H1 (cell line): ENCODE measurements around the gene FMOD.

Source experiments
- EZH2 ChIP-seq: fragments of 200-600 bp; sonication (generic); IDR thresholded peaks from 2 replicates; pipeline ENCODE4 v1.7.1; 2012; ENCODE audit warnings: low read depth, mild to moderate bottlenecking, moderate library complexity, low read length, inconsistent platforms; ENCODE audit not compliant: severe bottlenecking
- MAFK ChIP-seq: IDR thresholded peaks from 2 replicates; pipeline ENCODE4 v1.6.1; 2012; ENCODE audit warnings: low read depth, mild to moderate bottlenecking, improper control_type of control experiment, low read length
- POLR2A ChIP-seq, 2 experiments: IDR thresholded peaks; 1 replicate in 1 of 2; 2 replicates in 1 of 2; pipeline ENCODE4 v1.6.1; 2011; ENCODE audit warnings: low read depth in 2 of 2, low read length in 2 of 2, mild to moderate bottlenecking in 2 of 2; ENCODE audit errors: control extremely low read depth in 1 of 2
- RAD21 ChIP-seq, 2 experiments: IDR thresholded peaks in 1 of 2; conservative IDR thresholded peaks in 1 of 2; 2 replicates each; pipeline ENCODE4 v1.6.1; 2011; ENCODE audit warnings: low read depth in 2 of 2, low read length in 2 of 2, improper control_type of control experiment in 1 of 2, inconsistent platforms in 1 of 2, mild to moderate bottlenecking in 1 of 2, moderate library complexity in 1 of 2
- RFX5 ChIP-seq: IDR thresholded peaks from 2 replicates; pipeline ENCODE4 v1.6.1; 2011; ENCODE audit warnings: low read depth, low read length, improper control_type of control experiment, borderline replicate concordance
- SP2 ChIP-seq: IDR thresholded peaks from 2 replicates; pipeline ENCODE4 v1.6.1; 2012; ENCODE audit warnings: mild to moderate bottlenecking, low read length, inconsistent platforms
- TF ChIP-seq, protein P1 (sequence below), 3 experiments: IDR thresholded peaks; 1 replicate in 2 of 3; 2 replicates in 1 of 3; pipeline versions ENCODE4 v1.5.1 to v1.6.1; 2011; ENCODE audit warnings: low read length in 3 of 3, mild to moderate bottlenecking in 3 of 3, inconsistent platforms in 2 of 3, low read depth in 1 of 3, moderate library complexity in 1 of 3; ENCODE audit not compliant: insufficient read depth in 1 of 3; ENCODE audit errors: control extremely low read depth in 1 of 3

DNA sequence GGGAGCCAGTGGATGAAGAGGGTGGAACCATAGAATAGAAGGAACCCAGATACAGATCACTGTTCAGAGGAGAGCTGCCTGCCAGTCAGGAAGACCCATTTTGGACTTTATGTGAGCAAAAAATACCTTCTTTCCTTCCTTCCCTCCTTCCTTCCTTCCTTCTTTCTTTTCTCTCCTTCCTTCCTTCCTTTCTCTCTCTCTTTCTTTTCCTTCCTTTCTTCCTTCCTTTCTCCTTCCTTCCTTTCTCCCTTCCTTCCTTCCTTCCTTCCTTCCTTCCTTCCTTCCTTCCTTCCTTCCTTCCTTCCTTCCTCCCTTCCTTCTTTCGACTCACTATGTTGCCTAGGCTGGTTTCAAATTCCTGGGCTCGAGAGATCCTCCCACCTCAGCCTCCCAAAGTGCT is 22.1 kb upstream of the FMOD start:
- TF ChIP-seq EZH2 (no peak), POLR2A (IDR thresholded peaks at IDR 0.05; ENCODE audit: control extremely low read depth in 1 of 2, low read depth in 2 of 2, low read length in 2 of 2) (no peak), RAD21 (IDR thresholded peaks at IDR 0.05 in 1 of 2, conservative IDR thresholded peaks at IDR 0.05 in 1 of 2; ENCODE audit: low read depth in 2 of 2, low read length in 2 of 2) (no peak), SP2 (no peak), MAFK (no peak), RFX5 (no peak)
- TF ChIP-seq, protein P1, sequence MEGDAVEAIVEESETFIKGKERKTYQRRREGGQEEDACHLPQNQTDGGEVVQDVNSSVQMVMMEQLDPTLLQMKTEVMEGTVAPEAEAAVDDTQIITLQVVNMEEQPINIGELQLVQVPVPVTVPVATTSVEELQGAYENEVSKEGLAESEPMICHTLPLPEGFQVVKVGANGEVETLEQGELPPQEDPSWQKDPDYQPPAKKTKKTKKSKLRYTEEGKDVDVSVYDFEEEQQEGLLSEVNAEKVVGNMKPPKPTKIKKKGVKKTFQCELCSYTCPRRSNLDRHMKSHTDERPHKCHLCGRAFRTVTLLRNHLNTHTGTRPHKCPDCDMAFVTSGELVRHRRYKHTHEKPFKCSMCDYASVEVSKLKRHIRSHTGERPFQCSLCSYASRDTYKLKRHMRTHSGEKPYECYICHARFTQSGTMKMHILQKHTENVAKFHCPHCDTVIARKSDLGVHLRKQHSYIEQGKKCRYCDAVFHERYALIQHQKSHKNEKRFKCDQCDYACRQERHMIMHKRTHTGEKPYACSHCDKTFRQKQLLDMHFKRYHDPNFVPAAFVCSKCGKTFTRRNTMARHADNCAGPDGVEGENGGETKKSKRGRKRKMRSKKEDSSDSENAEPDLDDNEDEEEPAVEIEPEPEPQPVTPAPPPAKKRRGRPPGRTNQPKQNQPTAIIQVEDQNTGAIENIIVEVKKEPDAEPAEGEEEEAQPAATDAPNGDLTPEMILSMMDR (IDR thresholded peaks at IDR 0.05; ENCODE audit: control extremely low read depth in 1 of 3, insufficient read depth in 1 of 3, low read depth in 1 of 3, low read length in 3 of 3): no peak
